Measurements from ENCODE around the gene CBARP. TPM values are rescaled to one million over a fixed set of nuclear protein-coding genes. Genes with fewer than 3 reads are reported as not detected.

Gene CBARP
- total and polyA plus RNA-seq, 2 of the 13 experiments (the other 11 are each of a cell fraction or from before 2014, with no cell fraction given) = 1.2 to 1.4 TPM

DNA sequence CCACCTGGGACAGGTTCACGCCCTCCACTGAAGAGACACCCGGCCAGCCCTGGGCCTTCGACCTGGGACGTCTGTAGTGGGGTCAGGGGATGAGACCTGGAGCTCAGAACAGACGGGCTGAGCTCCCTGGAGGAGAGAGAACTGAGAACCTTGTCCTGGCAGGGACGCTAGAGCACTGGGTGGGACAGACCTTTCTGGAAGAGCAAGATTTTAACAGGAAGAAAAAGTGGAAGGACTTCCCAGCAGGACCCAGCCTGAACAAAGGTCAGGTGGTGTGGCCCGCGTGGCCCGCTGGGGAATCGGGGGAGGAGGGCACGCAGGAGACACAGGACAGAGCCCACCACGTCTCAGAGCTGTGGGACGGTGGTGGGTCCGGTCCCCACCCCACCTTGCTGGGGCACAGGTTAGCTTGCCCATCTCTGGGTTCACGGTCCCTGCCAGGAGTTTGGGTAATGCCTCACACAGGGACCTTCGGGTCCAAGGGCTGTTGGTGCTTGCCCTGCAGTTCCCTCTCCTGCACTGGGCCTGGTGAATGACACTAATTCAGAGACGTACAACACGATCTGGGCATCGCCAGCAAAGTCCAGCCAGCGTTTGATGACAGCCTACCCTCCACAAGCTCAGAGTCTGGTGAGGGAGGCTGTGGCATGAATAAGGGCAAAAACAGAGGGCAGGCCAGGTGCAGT is 46.6 kb upstream of the CBARP start (continued):
- TF ChIP-seq SNRNP70 (IDR thresholded peaks at IDR 0.05; ENCODE audit: low read depth, low read length) (no peak), NFIB (CRISPR knock-in tag; IDR thresholded peaks at IDR 0.05; ENCODE audit: borderline replicate concordance) (no peak), ZNF256 (CRISPR knock-in tag; conservative IDR thresholded peaks at IDR 0.05) (no peak), GTF3A (CRISPR knock-in tag; conservative IDR thresholded peaks at IDR 0.05) (no peak), ZNF674 (CRISPR knock-in tag; IDR thresholded peaks at IDR 0.05; ENCODE audit: low read depth) (no peak), HIVEP1 (CRISPR knock-in tag; IDR thresholded peaks at IDR 0.05) (no peak; the same call in 1 of the 2 replicates), SMC3 (IDR thresholded peaks at IDR 0.05; ENCODE audit: low read length) (no peak), ATF1 (CRISPR knock-in tag; IDR thresholded peaks at IDR 0.05) (no peak), RFXANK (CRISPR knock-in tag; IDR thresholded peaks at IDR 0.05) (no peak), ZNF589 (CRISPR knock-in tag; conservative IDR thresholded peaks at IDR 0.05) (no peak), TARDBP (CRISPR knock-in tag; IDR thresholded peaks at IDR 0.05) (no peak; the same call in 1 of the 2 replicates), HES4 (CRISPR knock-in tag; IDR thresholded peaks at IDR 0.05; ENCODE audit: borderline replicate concordance) (no peak), ATF5 (CRISPR knock-in tag; IDR thresholded peaks at IDR 0.05; ENCODE audit: low read depth) (0 out of 2 replicates have a peak, but pooled peaks have one; percentile 32), FOXP1 (IDR thresholded peaks at IDR 0.05) (no peak), FOXP1 (CRISPR knock-in tag; IDR thresholded peaks at IDR 0.05) (no peak), ZBTB7B (CRISPR knock-in tag; IDR thresholded peaks at IDR 0.05) (no peak; the same call in 1 of the 2 replicates), HHEX (CRISPR knock-in tag; IDR thresholded peaks at IDR 0.05) (no peak), IKZF4 (CRISPR knock-in tag; IDR thresholded peaks at IDR 0.05; ENCODE audit: borderline replicate concordance, low read depth, not compliant biosample characterization) (no peak), TOE1 (CRISPR knock-in tag; IDR thresholded peaks at IDR 0.05) (no peak), POLR2AphosphoS2 (IDR thresholded peaks at IDR 0.05; ENCODE audit: low read depth, low read length) (no peak), ZFP36L1 (CRISPR knock-in tag; IDR thresholded peaks at IDR 0.05) (no peak), ZNF703 (CRISPR knock-in tag; IDR thresholded peaks at IDR 0.05; ENCODE audit: borderline replicate concordance) (no peak), ETV6 (CRISPR knock-in tag; conservative IDR thresholded peaks at IDR 0.05) (no peak)
- TF ChIP-seq, protein P1, sequence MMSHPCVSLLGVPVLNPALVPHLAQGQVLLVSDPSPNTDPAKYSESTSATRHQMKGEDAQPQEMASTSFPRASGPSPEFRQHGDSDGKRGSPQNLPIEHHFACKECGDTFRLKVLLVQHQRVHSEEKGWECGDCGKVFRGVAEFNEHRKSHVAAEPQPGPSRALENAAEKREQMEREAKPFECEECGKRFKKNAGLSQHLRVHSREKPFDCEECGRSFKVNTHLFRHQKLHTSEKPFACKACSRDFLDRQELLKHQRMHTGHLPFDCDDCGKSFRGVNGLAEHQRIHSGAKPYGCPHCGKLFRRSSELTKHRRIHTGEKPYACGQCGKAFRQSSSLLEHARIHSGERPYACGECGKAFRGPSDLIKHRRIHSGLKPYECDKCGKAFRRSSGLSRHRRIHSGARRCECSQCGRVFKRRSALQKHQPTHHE (CRISPR knock-in tag; IDR thresholded peaks at IDR 0.05; ENCODE audit: borderline replicate concordance) = no peak; the same call in 1 of the 2 replicates
- TF ChIP-seq, protein P2, sequence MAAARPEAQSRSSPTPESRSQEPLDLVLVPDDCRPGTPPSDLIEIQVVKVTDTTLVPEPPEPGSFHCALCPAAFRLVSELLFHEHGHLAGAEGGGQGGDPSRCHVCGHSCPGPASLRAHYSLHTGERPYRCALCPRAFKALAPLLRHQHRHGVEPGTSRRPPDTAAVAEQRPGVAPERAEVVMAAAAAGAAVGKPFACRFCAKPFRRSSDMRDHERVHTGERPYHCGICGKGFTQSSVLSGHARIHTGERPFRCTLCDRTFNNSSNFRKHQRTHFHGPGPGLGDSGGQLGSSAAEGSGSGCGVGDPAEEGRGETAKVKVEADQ (CRISPR knock-in tag; IDR thresholded peaks at IDR 0.05; ENCODE audit: borderline replicate concordance) = no peak
- TF ChIP-seq, protein P3, sequence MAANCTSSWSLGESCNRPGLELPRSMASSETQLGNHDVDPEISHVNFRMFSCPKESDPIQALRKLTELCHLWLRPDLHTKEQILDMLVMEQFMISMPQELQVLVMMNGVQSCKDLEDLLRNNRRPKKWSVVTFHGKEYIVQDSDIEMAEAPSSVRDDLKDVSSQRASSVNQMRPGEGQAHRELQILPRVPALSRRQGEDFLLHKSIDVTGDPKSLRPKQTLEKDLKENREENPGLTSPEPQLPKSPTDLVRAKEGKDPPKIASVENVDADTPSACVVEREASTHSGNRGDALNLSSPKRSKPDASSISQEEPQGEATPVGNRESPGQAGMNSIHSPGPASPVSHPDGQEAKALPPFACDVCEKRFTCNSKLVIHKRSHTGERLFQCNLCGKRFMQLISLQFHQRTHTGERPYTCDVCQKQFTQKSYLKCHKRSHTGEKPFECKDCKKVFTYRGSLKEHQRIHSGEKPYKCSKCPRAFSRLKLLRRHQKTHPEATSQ (CRISPR knock-in tag; IDR thresholded peaks at IDR 0.05; ENCODE audit: borderline replicate concordance) = no peak
